ENCODE measurements around the gene WDR1.

The WDR1 gene

DNA sequence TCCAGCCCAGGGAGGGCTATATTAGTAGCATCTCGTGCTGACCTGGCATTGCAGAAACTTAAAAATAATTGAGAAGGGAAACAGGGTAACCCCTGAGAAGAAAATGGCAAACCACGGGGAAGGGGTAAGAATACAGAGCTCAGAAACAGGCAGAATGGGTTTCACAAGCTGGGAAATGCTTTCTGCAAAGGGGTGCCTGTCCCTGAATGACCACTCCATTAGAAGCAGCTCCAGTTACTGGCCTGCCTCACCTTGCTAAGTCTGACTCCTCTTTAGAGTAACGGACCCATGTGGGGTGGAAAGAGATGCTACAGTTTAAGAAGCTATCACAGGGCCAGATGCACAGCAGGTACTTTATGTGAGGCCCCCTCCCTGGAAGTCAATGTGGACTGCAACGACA is 2.5 kb downstream of the WDR1 start:
- 94 to 96% methylated on average over 4 of the region's 4 CpGs for WGBS, 2 experiments
- H3K27ac ChIP-seq (ENCODE audit: insufficient read depth, low read depth, low read length, poor library complexity, severe bottlenecking): no peak overlapping the region
- H3K27me3 ChIP-seq (ENCODE audit: control insufficient read depth, insufficient read depth, low read length, poor library complexity, severe bottlenecking): no peaks in the 10 kb centered on the region
- no peak overlapping the region for H3K4me3 ChIP-seq (ENCODE audit: insufficient read depth, low read depth, low read length)
- peaks cover 27% of the 10 kb centered on the region for H3K36me3 ChIP-seq (ENCODE audit: control insufficient read depth, insufficient read depth, low read length)
- H3K9me3 ChIP-seq (ENCODE audit: control insufficient read depth, low read length): no peaks in the 10 kb centered on the region
- peaks cover 19% of the 10 kb centered on the region for H3K4me1 ChIP-seq (ENCODE audit: control insufficient read depth, insufficient read depth, low read length)

DNA sequence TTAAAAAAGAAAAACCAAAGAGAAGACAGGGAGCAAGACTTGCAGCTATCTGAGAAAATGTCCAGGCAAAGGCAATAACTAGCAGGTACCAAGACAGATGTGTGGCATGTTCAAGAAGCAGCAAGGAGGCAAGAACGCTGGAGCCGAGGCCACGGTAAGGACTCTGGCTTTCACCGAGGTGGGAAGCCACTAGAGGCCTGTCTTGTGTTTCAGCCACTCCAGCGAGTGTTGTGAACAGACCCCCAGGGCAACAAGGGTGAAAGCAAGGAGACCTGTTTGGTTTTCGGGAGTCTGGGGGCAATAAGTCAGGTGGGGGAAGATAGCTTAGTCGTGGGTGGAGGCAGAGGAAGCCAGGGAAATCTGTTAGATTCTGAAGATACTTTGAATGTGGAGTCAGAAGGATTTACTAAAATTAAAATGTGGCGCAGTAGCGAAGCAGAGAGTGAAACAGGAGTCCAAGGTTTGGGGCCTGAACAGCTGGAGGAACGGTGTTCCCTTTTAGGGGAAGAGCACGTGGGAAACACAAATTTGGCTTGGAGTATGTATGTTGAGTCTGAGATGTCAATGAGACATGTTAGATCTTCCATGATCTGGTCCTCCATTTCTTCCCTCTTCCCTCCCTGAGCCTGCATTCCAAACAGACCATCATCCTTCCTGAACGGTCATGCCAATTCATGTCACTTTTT is 3.1 kb downstream of the WDR1 start:
- peaks cover 19% of the 10 kb centered on the region for H3K4me1 ChIP-seq (ENCODE audit: control insufficient read depth, insufficient read depth, low read length)
- 90 to 92% methylated on average over 12 of the region's 12 CpGs for WGBS, 2 experiments
- no peaks in the 10 kb centered on the region for H3K9me3 ChIP-seq (ENCODE audit: control insufficient read depth, low read length)
- H3K27ac ChIP-seq (ENCODE audit: insufficient read depth, low read depth, low read length, poor library complexity, severe bottlenecking): no peak overlapping the region
- H3K27me3 ChIP-seq (ENCODE audit: control insufficient read depth, insufficient read depth, low read length, poor library complexity, severe bottlenecking): no peaks in the 10 kb centered on the region
- H3K36me3 ChIP-seq (ENCODE audit: control insufficient read depth, insufficient read depth, low read length): peaks cover 27% of the 10 kb centered on the region
- no peak overlapping the region for H3K4me3 ChIP-seq (ENCODE audit: insufficient read depth, low read depth, low read length)

DNA sequence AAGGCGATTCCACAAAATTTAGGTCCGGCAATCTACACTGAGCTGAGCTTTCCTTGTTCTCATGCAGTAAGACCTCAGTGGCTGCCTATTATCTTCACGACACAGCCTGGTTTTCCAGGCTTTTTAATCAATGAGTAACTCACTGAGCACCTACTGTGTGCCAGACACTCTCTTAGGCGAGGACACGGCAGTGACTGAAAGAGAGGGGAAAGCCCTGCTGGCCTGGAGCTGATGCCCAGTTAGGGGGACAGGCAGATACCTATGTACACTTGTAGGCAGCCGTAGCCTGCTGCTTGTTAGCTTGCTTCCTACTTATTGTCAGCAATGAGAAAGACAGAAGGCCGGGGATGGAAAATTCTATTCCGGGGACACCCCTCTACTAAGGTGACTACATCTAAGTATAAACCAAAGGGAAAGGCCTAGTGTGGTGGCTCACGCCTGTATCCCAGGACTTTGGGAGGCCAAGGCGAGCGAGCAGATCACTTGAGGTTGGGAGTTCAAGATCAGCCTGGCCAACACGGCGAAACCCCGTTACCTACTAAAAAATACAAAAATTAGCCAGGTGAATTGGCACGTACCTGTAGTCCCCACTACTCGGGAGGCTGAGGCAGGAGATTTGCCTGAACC is 3.8 kb downstream of the WDR1 start:
- no peaks in the 10 kb centered on the region for H3K27me3 ChIP-seq (ENCODE audit: control insufficient read depth, insufficient read depth, low read length, poor library complexity, severe bottlenecking)
- peaks cover 17% of the 10 kb centered on the region for H3K4me1 ChIP-seq (ENCODE audit: control insufficient read depth, insufficient read depth, low read length)
- no peak overlapping the region for H3K27ac ChIP-seq (ENCODE audit: insufficient read depth, low read depth, low read length, poor library complexity, severe bottlenecking)
- H3K36me3 ChIP-seq (ENCODE audit: control insufficient read depth, insufficient read depth, low read length): peaks cover 31% of the 10 kb centered on the region
- no peaks in the 10 kb centered on the region for H3K9me3 ChIP-seq (ENCODE audit: control insufficient read depth, low read length)
- 93% methylated on average over 16 of the region's 16 CpGs for WGBS, 2 experiments
- no peak overlapping the region for H3K4me3 ChIP-seq (ENCODE audit: insufficient read depth, low read depth, low read length)

DNA sequence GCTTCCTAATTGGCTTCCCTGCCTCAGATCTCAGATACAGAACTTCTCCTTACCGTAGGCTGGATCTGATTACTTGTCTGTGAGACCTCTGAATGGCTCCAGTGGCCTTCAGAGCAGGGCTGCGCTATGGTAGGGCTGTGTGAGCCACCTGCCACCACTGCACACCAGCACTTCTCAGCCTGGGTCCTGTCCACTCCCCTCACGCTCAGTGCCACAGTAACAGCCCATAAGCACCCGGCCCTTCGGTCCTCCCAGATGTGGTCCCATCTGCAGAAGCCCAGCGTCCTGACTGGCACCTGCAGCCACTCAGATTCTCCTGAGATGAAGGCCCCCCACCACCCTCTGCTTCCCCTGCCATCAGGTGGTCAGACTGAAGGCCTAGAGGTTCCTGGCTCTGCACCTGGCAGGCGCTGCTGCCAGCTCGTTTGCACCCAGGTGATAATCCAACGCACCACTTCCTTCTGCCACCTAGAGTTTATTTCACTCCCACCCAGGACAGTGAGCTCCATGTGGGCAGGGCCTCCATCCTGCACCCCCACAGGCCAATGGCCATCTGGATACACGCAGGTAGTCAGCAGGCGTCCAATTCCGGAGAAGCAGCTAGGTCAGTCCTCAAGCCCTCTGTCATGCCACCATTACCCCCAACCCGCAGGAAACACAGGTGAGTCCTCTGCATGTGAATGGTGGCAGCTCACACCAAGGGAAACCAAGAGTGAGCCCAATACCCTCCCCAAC is 5.4 kb downstream of the WDR1 start:
- H3K36me3 ChIP-seq (ENCODE audit: control insufficient read depth, insufficient read depth, low read length): peaks cover 34% of the 10 kb centered on the region
- H3K4me1 ChIP-seq (ENCODE audit: control insufficient read depth, insufficient read depth, low read length): peaks cover 20% of the 10 kb centered on the region
- H3K9me3 ChIP-seq (ENCODE audit: control insufficient read depth, low read length): no peaks in the 10 kb centered on the region
- H3K27ac ChIP-seq (ENCODE audit: insufficient read depth, low read depth, low read length, poor library complexity, severe bottlenecking): no peak overlapping the region
- no peak overlapping the region for H3K4me3 ChIP-seq (ENCODE audit: insufficient read depth, low read depth, low read length)
- WGBS, 2 experiments: 92 to 93% methylated on average over 13 of the region's 13 CpGs
- no peaks in the 10 kb centered on the region for H3K27me3 ChIP-seq (ENCODE audit: control insufficient read depth, insufficient read depth, low read length, poor library complexity, severe bottlenecking)

DNA sequence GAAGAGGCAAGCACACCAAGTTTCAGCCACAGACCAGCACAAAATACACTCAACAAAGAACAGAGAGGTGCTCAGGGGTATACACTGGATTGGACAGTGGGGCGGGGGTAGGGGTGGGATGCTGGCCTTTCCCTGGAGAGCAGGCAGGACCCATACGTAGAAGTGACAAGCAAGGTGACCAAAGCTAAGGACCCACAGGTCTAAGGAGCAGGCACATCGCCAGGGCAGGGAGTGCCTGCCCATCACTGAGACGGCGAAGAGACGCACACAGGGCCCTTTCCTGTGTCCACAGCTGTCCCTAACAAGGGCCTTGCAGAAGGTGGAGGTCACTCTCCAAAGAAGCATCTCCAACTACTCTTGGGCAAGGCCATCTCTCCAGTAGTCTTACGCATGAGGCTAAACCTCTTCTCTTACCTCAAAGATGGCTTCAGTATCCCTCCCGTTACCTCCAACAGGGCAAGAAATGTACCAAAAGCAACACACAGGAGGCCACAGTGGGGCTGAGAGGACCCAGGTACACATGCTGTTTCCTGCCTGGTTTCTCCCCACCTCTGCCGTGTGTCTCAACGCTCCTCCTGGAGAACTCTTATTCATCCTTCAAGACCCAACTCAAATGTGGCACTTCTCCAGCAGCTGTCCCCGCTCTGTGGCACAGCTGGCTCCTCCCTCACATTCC is 6.5 kb downstream of the WDR1 start:
- Histone ChIP-seq H3K4me3 (ENCODE audit: insufficient read depth, low read depth, low read length) (no peak overlapping the region), H3K9me3 (ENCODE audit: control insufficient read depth, low read length) (no peaks in the 10 kb centered on the region), H3K27me3 (ENCODE audit: control insufficient read depth, insufficient read depth, low read length, poor library complexity, severe bottlenecking) (no peaks in the 10 kb centered on the region), H3K27ac (ENCODE audit: insufficient read depth, low read depth, low read length, poor library complexity, severe bottlenecking) (no peak overlapping the region), H3K36me3 (ENCODE audit: control insufficient read depth, insufficient read depth, low read length) (peaks cover 34% of the 10 kb centered on the region), H3K4me1 (ENCODE audit: control insufficient read depth, insufficient read depth, low read length) (peaks cover 20% of the 10 kb centered on the region)
- WGBS, 2 experiments: 93 to 96% methylated on average over 11 of the region's 11 CpGs

DNA sequence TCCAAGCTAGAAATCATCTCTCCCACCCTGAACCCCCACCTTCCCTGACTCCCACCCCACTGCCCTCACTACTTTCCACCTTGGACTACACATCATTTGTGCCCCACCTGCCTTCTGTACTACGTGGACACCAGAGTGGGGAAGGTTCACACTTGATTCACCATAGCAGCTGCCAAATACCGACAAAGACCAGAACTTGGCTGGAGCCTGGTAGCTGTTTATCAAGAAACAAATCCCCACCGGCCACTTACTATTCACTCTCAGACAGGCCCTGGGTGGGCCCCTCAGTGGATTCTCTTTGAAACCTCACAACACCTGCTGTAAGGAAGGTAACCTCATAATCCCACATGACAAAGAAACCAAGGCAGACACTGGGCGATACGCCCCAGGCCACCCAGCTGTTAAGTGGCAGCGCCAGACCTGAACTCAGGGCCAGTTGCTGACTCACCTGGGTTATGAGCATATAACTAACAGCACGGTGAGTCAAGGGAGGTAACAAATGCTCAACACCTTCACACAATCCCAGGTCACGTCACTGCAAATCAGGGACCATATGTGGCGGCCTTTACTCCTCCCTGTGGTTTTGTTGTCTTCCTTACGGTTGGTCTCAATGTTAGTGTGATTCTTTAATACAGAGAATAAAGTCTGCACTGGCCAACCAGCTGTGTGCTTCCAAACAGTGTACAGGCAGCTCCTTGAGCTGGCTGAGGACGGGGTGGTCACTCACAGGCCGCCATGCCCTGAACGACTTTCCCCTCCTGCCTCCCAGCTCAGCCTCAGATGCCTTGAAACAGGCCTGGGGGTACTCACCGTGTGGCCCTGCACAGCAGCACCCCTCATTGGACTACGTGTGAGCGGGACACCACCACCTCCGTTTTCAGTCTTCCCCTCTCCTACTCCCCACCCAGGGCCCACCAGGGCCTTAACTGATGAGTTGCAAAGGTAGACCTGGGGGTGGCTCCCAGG is 7.5 kb downstream of the WDR1 start:
- Histone ChIP-seq H3K4me1 (ENCODE audit: control insufficient read depth, insufficient read depth, low read length) (peaks cover 23% of the 10 kb centered on the region), H3K27ac (ENCODE audit: insufficient read depth, low read depth, low read length, poor library complexity, severe bottlenecking) (no peak overlapping the region)
- 94% methylated on average over 17 of the region's 17 CpGs for WGBS, 2 experiments

DNA sequence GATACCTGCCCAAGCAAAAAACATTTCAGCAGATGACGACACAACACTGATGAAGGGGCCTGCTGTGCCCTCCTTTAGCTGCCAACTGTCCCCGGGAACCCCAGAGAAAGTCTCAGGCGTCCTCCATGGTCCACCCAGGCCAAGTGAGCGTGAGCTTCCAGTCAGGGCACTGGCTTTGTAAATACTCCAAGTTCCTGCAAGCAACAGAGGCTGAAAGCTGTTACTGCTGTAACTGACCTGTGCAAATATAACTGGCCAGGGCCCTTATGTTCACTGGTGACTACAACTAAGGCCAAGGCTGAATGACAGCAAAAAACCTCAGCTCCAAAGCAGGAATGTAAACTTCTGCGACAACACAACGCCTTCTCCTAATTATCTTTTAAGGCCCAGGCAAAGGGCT is 8.2 kb downstream of the WDR1 start:
- Histone ChIP-seq H3K27ac (ENCODE audit: insufficient read depth, low read depth, low read length, poor library complexity, severe bottlenecking) (no peak overlapping the region), H3K4me3 (ENCODE audit: insufficient read depth, low read depth, low read length) (no peak overlapping the region), H3K36me3 (ENCODE audit: control insufficient read depth, insufficient read depth, low read length) (peaks cover 28% of the 10 kb centered on the region), H3K9me3 (ENCODE audit: control insufficient read depth, low read length) (no peaks in the 10 kb centered on the region), H3K4me1 (ENCODE audit: control insufficient read depth, insufficient read depth, low read length) (peaks cover 30% of the 10 kb centered on the region), H3K27me3 (ENCODE audit: control insufficient read depth, insufficient read depth, low read length, poor library complexity, severe bottlenecking) (no peaks in the 10 kb centered on the region)
- 96 to 97% methylated on average over 6 of the region's 6 CpGs for WGBS, 2 experiments

More for the DNA sequence above, 7.5 kb downstream of the WDR1 start:
- Histone ChIP-seq H3K27me3 (ENCODE audit: control insufficient read depth, insufficient read depth, low read length, poor library complexity, severe bottlenecking) (no peaks in the 10 kb centered on the region), H3K9me3 (ENCODE audit: control insufficient read depth, low read length) (no peaks in the 10 kb centered on the region), H3K36me3 (ENCODE audit: control insufficient read depth, insufficient read depth, low read length) (peaks cover 30% of the 10 kb centered on the region), H3K4me3 (ENCODE audit: insufficient read depth, low read depth, low read length) (no peak overlapping the region)

DNA sequence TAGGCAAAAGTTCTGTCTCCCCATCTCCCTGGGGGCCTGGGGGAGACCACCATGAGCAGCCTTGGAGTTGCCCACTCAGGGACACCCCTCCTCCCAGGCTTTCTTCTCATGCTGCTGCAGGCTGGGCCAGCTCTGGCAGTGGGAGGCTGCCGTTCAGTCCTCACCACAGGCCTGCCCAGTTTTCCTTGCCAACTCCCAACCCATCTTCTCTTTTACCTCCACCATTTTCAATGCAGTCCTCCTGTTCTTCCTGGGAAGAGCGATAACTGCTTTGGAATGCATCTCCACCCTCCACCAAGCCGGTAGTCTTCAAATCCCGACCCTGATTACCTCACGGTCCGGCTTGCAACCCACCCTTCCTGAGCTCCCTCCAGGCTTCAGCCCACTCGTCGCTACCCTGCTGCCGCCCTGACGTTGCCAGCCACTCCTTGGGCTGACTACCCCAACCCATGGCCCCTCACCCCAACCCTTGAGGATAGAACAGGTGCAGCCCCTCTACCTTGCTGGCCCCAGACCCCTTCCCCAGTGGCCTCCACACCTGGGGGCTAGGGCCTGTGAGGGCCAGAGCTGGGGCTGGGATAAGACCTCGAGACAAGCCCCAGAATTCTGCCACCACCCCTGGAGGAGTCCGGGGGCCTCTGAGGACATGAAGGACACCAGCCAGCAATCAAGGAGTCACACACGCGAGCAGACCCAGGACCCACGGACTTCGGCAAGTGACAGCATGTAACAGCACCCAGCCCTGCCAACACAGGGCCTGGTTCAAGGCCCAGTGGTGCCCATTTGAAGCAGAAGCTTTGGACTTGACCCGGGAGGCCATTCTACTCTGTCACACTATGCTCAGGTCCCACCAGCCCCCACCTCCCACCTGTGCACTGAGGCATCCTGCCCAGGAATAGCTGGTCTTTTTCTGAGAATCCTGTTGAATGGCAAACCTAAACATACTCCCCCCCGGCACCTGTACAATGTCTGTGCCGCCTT is 9.2 kb downstream of the WDR1 start:
- Histone ChIP-seq H3K4me3 (ENCODE audit: insufficient read depth, low read depth, low read length) (no peak overlapping the region), H3K36me3 (ENCODE audit: control insufficient read depth, insufficient read depth, low read length) (peaks cover 21% of the 10 kb centered on the region), H3K27me3 (ENCODE audit: control insufficient read depth, insufficient read depth, low read length, poor library complexity, severe bottlenecking) (no peaks in the 10 kb centered on the region), H3K4me1 (ENCODE audit: control insufficient read depth, insufficient read depth, low read length) (peaks cover 40% of the 10 kb centered on the region), H3K9me3 (ENCODE audit: control insufficient read depth, low read length) (no peaks in the 10 kb centered on the region), H3K27ac (ENCODE audit: insufficient read depth, low read depth, low read length, poor library complexity, severe bottlenecking) (no peak overlapping the region)
- 87 to 92% methylated on average over 19 of the region's 19 CpGs for WGBS, 2 experiments

Data from ectodermal cell (in vitro differentiated cells).